Measurements from ENCODE around the gene TNFRSF25. TPM values are rescaled to one million over a fixed set of nuclear protein-coding genes. Genes with fewer than 3 reads are reported as not detected.

TNFRSF25 gene
- total and polyA plus RNA-seq, 8 donors = 5.6 to 34.8 (median 23.3) TPM

GRCh38 chr1:6481820-6482219 lies 15.8 kb upstream of the TNFRSF25 start:
- ATAC-seq (no peak), DNase-seq (no peak)
- intact Hi-C loops (cut with DNase I) = loop anchor here in 1 of 2 donors (10.0 kb wide), 1 partner anchor 153 kb away; no protein-coding TSS in a partner anchor
- Histone ChIP-seq H3K9me3 (no peaks in the 10 kb centered on the region), H3K27me3 (peaks cover 4 to 40% of the 10 kb centered on the region in 2 donors), H3K27ac (no peak overlapping the region), H3K4me1 (peaks cover 0 to 9% of the 10 kb centered on the region in 2 donors), H3K4me3 (no peak overlapping the region), H3K36me3 (no peaks in the 10 kb centered on the region)
- TF ChIP-seq, protein P1, sequence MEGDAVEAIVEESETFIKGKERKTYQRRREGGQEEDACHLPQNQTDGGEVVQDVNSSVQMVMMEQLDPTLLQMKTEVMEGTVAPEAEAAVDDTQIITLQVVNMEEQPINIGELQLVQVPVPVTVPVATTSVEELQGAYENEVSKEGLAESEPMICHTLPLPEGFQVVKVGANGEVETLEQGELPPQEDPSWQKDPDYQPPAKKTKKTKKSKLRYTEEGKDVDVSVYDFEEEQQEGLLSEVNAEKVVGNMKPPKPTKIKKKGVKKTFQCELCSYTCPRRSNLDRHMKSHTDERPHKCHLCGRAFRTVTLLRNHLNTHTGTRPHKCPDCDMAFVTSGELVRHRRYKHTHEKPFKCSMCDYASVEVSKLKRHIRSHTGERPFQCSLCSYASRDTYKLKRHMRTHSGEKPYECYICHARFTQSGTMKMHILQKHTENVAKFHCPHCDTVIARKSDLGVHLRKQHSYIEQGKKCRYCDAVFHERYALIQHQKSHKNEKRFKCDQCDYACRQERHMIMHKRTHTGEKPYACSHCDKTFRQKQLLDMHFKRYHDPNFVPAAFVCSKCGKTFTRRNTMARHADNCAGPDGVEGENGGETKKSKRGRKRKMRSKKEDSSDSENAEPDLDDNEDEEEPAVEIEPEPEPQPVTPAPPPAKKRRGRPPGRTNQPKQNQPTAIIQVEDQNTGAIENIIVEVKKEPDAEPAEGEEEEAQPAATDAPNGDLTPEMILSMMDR (IDR thresholded peaks at IDR 0.05) = no peak

GRCh38 chr1:6477039-6477820 lies 11.3 kb upstream of the TNFRSF25 start:
- no peak for DNase-seq
- Histone ChIP-seq H3K36me3 (peaks cover 0 to 4% of the 10 kb centered on the region in 2 donors), H3K4me1 (no peaks in the 10 kb centered on the region), H3K27ac (no peak overlapping the region), H3K27me3 (no peaks in the 10 kb centered on the region), H3K9me3 (no peaks in the 10 kb centered on the region), H3K4me3 (no peak overlapping the region)
- ATAC-seq = no peak
- intact Hi-C loops (cut with DNase I) = no loop called here
- TF ChIP-seq, protein P1 (IDR thresholded peaks at IDR 0.05) = no peak

GRCh38 chr1:6476483-6476882 lies 10.5 kb upstream of the TNFRSF25 start:
- DNase-seq (no peak), ATAC-seq (no peak)
- Histone ChIP-seq H3K9me3 (no peaks in the 10 kb centered on the region), H3K4me1 (no peaks in the 10 kb centered on the region), H3K27me3 (no peaks in the 10 kb centered on the region), H3K27ac (no peak overlapping the region), H3K4me3 (no peak overlapping the region), H3K36me3 (peaks cover 0 to 5% of the 10 kb centered on the region in 2 donors)
- TF ChIP-seq, protein P1 (IDR thresholded peaks at IDR 0.05) = no peak
- intact Hi-C loops (cut with DNase I) = no loop called here

DNA sequence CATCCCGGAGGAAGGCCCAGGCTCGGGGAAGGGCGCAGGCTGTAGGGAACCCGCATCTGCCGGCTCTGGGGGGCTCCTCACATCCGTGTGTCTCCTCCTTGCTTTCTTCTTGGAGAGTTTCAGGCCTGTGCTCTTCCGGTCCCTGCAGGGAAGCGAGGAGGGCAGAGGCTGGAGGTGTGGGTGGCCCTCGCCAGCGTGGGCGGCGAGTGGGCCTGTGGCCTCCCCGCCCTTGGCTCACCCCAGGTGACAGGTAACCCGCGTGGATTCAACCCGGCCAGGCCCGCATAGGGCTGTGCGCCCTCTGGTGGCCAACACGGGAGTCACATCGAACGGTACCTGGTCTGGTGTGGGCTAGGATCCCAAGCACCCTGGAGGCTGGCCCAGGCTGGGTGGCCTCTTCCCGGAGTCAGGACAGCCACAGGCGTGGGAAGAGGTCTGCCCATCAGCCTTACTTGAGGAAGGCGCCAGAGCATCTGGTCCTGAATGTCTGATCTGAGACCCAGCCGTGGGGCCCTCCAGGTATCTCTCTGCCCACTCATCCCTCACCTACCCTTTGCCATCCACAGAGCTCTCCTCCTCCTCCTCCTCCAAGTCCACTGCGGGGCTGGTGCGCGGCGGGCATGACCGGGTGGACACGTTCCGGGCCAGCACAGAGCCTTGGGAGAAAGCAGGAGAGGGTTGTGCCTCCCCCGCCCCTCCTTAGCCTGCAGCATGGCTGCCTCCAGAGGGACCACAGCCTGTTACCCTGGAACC lies 9.6 kb upstream of the TNFRSF25 start:
- TF ChIP-seq, protein P1 (IDR thresholded peaks at IDR 0.05) = peak; percentile 92
- Histone ChIP-seq H3K36me3 (peaks cover 0 to 12% of the 10 kb centered on the region in 2 donors), H3K27ac (no peak overlapping the region), H3K4me1 (no peaks in the 10 kb centered on the region), H3K4me3 (no peak overlapping the region), H3K27me3 (no peaks in the 10 kb centered on the region), H3K9me3 (no peaks in the 10 kb centered on the region)
- intact Hi-C loops (cut with DNase I) = no loop called here
- peak; percentile 82 for ATAC-seq
- DNase-seq = peak in 2 of 4 donors; percentile 64 to 93

DNA sequence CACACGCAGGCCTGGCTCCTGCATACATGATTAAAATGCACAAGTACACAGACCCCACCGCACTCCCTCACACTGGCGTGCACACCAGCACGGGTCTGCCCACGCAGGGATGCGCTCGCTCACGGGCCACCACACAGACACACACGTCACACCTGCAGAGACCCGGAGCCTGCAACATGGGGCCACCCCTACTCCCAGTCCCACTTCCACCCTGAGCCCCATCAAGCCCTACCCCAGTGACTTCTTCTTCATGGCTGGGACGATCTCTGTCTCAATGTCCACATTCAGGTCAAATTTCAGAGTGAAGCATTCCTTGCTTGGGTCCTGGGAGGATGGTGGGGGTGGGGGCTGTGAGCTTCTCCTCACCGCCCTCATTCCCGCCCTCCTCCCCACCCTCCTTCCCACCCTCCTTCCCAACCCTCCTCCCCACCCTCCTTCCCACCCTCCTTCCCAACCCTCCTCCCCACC lies 8.9 kb upstream of the TNFRSF25 start:
- H3K4me3 ChIP-seq = no peak overlapping the region
- H3K27me3 ChIP-seq = no peaks in the 10 kb centered on the region
- intact Hi-C loops (cut with DNase I) = no loop called here
- H3K9me3 ChIP-seq = no peaks in the 10 kb centered on the region
- DNase-seq = no peak
- ATAC-seq = no peak
- TF ChIP-seq, protein P1 (IDR thresholded peaks at IDR 0.05) = no peak
- H3K36me3 ChIP-seq = peaks cover 0 to 19% of the 10 kb centered on the region in 2 donors
- no peaks in the 10 kb centered on the region for H3K4me1 ChIP-seq
- H3K27ac ChIP-seq = no peak overlapping the region

Data from left lung (tissue), 10 donors.